Right lobe of liver (tissue), 4 donors: ENCODE measurements around the gene RPS2.
A peak's percentile ranks its signal among the peaks of the same experiment; 100 is the strongest.

Experiments
- CTCF ChIP-seq, 4 donors: fragments of 200-600 bp in 3 of 4; fragments of 450-650 bp in 1 of 4; IDR thresholded peaks; one replicate each; pipeline versions ENCODE4 v1.5.1 to v1.8.0; 2016 to 2022; ENCODE audit warnings: antibody characterized with exemption in 4 of 4, mild to moderate bottlenecking in 2 of 4
- POLR2A ChIP-seq: fragments of 450-650 bp; IDR thresholded peaks from one replicate; pipeline ENCODE4 v1.6.1; 2017; ENCODE audit warnings: antibody characterized with exemption, mild to moderate bottlenecking
- donor health status: DM: no; HTN: no; CAD: no.
- donor health status: DM: no; HTN: no; CAD: no.
- donor health status: DM: no; HTN: yes; CAD: no.

- no peak for TF ChIP-seq CTCF (IDR thresholded peaks at IDR 0.05)
- peak; percentile 99 for TF ChIP-seq POLR2A
These were observed 21.6 kb downstream of the RPS2 start, which contains the start of gene MSRB1 for GRCh38 chr16:1942810-1943726.
